Liver (tissue), 9 donors: ENCODE measurements around the gene NXPH4. TPM values are rescaled to one million over a fixed set of nuclear protein-coding genes. Genes with fewer than 3 reads are reported as not detected.

Source experiments
- DNase-seq: peaks from one replicate; pipeline ENCODE4 v3.0.0-alpha.2; 2017; ENCODE audit warnings: low spot score
- H3K27ac ChIP-seq, 2 donors: one replicate each; pipeline ENCODE4 v1.7.0; 2013; ENCODE audit warnings: inconsistent platforms in 2 of 2, low read length in 2 of 2, control low read depth in 1 of 2, low read depth in 1 of 2, mild to moderate bottlenecking in 1 of 2
- H3K27me3 ChIP-seq, 4 donors: one replicate each; pipeline versions ENCODE4 v1.6.1 to v1.7.0; 2013; ENCODE audit warnings: low read length in 3 of 4, inconsistent platforms in 1 of 4, mild to moderate bottlenecking in 1 of 4, moderate library complexity in 1 of 4; ENCODE audit not compliant: control insufficient read depth in 4 of 4, insufficient read depth in 4 of 4
- H3K36me3 ChIP-seq, 4 donors: one replicate each; pipeline versions ENCODE4 v1.6.1 to v1.7.0; 2013; ENCODE audit warnings: low read length in 3 of 4, mild to moderate bottlenecking in 3 of 4, low read depth in 1 of 4, moderate library complexity in 1 of 4; ENCODE audit not compliant: control insufficient read depth in 4 of 4, insufficient read depth in 3 of 4
- H3K4me1 ChIP-seq, 4 donors: one replicate each; pipeline versions ENCODE4 v1.6.1 to v1.7.0; 2013; ENCODE audit warnings: low read length in 3 of 4, mild to moderate bottlenecking in 3 of 4, moderate library complexity in 1 of 4; ENCODE audit not compliant: control insufficient read depth in 4 of 4, insufficient read depth in 4 of 4
- H3K4me3 ChIP-seq, 3 donors: one replicate each; pipeline versions ENCODE4 v1.6.1 to v1.7.0; 2013; ENCODE audit warnings: low read length in 3 of 3, control low read depth in 1 of 3, low read depth in 1 of 3, mild to moderate bottlenecking in 1 of 3
- H3K9ac ChIP-seq, 2 donors: one replicate each; pipeline ENCODE4 v1.7.0; 2013; ENCODE audit warnings: low read length in 2 of 2, mild to moderate bottlenecking in 2 of 2, moderate library complexity in 2 of 2, control low read depth in 1 of 2, low read depth in 1 of 2
- H3K9me3 ChIP-seq, 4 donors: one replicate each; pipeline versions ENCODE4 v1.6.1 to v1.7.0; 2013; ENCODE audit warnings: low read length in 3 of 4; ENCODE audit not compliant: control insufficient read depth in 4 of 4
- EGR1 ChIP-seq, 2 donors: IDR thresholded peaks; 2 replicates each; pipeline ENCODE4 v1.6.1; 2016 to 2018; ENCODE audit warnings: antibody characterized with exemption in 2 of 2, low read depth in 2 of 2
- FOXA1 ChIP-seq: IDR thresholded peaks from 2 replicates; pipeline ENCODE4 v1.6.1; 2016; ENCODE audit warnings: antibody characterized with exemption
- FOXA2 ChIP-seq: IDR thresholded peaks from 2 replicates; pipeline ENCODE4 v1.6.1; 2016; ENCODE audit warnings: antibody characterized with exemption
- GABPA ChIP-seq, 2 donors: IDR thresholded peaks in 1 of 2; conservative IDR thresholded peaks in 1 of 2; 2 replicates each; pipeline ENCODE4 v1.6.1; 2016; ENCODE audit warnings: antibody characterized with exemption in 2 of 2, mild to moderate bottlenecking in 1 of 2, moderate library complexity in 1 of 2
- HNF4G ChIP-seq: IDR thresholded peaks from 2 replicates; pipeline ENCODE4 v1.6.1; 2016; ENCODE audit warnings: antibody characterized with exemption
- JUND ChIP-seq, 2 donors: IDR thresholded peaks; 2 replicates each; pipeline ENCODE4 v1.6.1; 2016; ENCODE audit warnings: antibody characterized with exemption in 2 of 2
- NR2F2 ChIP-seq: IDR thresholded peaks from 2 replicates; pipeline ENCODE4 v1.6.1; 2016; ENCODE audit warnings: antibody characterized with exemption
- RAD21 ChIP-seq, 2 donors: IDR thresholded peaks; 2 replicates each; pipeline ENCODE4 v1.6.1; 2016; ENCODE audit warnings: antibody characterized with exemption in 2 of 2, mild to moderate bottlenecking in 2 of 2
- RXRA ChIP-seq, 2 donors: IDR thresholded peaks; 2 replicates each; pipeline ENCODE4 v1.6.1; 2017 to 2018; ENCODE audit warnings: antibody characterized with exemption in 2 of 2, mild to moderate bottlenecking in 1 of 2
- SP1 ChIP-seq: IDR thresholded peaks from 2 replicates; pipeline ENCODE4 v1.6.1; 2018; ENCODE audit warnings: antibody characterized with exemption, mild to moderate bottlenecking
- TAF1 ChIP-seq: conservative IDR thresholded peaks from 2 replicates; pipeline ENCODE4 v1.6.1; 2016; ENCODE audit warnings: antibody characterized with exemption, mild to moderate bottlenecking
- YY1 ChIP-seq: IDR thresholded peaks from 2 replicates; pipeline ENCODE4 v1.6.1; 2016; ENCODE audit warnings: antibody characterized with exemption, mild to moderate bottlenecking
- WGBS: extraction: QIAGEN DNeasy Blood & Tissue Kit; methylation state at CpG from one replicate; pipeline ENCODE4 v1.1.7; 2013; 5-methylcytosine and 5-hydroxymethylcytosine counted together
- polyA plus RNA-seq, 2 donors: library from polyadenylated mRNA; stranded (reverse) in 1 of 2; unstranded in 1 of 2; fragments of 200-250 nt in 1 of 2; fragments of >200 nt in 1 of 2; fragmentation: Nextera tagmentation in 1 of 2; extraction: Ambion mirVana in 1 of 2; gene quantifications; one replicate each; pipeline versions ENCODE4 v1.2.1 to v1.2.3, GENCODE V29; 2013 to 2015
- total RNA-seq, 2 donors: library from RNA; depleted of rRNA; stranded (reverse); fragments of >200 nt; gene quantifications; one replicate each; pipeline ENCODE4 v1.2.3, GENCODE V29; 2014
- TF ChIP-seq, protein P1 (sequence below): IDR thresholded peaks from 2 replicates; pipeline ENCODE4 v1.6.1; 2016; ENCODE audit warnings: antibody characterized with exemption
- TF ChIP-seq, protein P2 (sequence below): IDR thresholded peaks from 2 replicates; pipeline ENCODE4 v1.6.1; 2016; ENCODE audit warnings: antibody characterized with exemption
- TF ChIP-seq, protein P3 (sequence below): IDR thresholded peaks from 2 replicates; pipeline ENCODE4 v1.6.1; 2016; ENCODE audit warnings: antibody characterized with exemption, mild to moderate bottlenecking
- TF ChIP-seq, protein P4 (sequence below): fragments of 150-350 bp; IDR thresholded peaks from 2 replicates; pipeline ENCODE4 v1.5.1; 2017; ENCODE audit warnings: improper control_type of control experiment, low read depth, low read length; ENCODE audit not compliant: missing input control
- TF ChIP-seq, protein P5 (sequence below): IDR thresholded peaks from 2 replicates; pipeline ENCODE4 v1.6.1; 2016; ENCODE audit warnings: antibody characterized with exemption
- donor health status: healthy.
- donor health status: healthy.
- donor health status: healthy.
- donor health status: healthy.
- donor health status: healthy.

NXPH4 gene
- total and polyA plus RNA-seq, 4 donors: 0.15 TPM; not detected in 3

DNA sequence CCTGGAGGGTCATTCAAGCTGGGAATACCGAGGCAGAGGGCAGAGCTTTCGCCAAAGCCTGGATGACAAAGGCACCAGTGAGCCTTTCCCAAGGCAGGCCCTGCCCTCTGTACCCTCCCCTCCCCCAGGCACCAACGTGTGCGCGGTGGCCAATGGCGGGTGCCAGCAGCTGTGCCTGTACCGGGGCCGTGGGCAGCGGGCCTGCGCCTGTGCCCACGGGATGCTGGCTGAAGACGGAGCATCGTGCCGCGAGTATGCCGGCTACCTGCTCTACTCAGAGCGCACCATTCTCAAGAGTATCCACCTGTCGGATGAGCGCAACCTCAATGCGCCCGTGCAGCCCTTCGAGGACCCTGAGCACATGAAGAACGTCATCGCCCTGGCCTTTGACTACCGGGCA is 31.2 kb upstream of the NXPH4 start (continued):
- TF ChIP-seq FOXA1: no peak

DNA sequence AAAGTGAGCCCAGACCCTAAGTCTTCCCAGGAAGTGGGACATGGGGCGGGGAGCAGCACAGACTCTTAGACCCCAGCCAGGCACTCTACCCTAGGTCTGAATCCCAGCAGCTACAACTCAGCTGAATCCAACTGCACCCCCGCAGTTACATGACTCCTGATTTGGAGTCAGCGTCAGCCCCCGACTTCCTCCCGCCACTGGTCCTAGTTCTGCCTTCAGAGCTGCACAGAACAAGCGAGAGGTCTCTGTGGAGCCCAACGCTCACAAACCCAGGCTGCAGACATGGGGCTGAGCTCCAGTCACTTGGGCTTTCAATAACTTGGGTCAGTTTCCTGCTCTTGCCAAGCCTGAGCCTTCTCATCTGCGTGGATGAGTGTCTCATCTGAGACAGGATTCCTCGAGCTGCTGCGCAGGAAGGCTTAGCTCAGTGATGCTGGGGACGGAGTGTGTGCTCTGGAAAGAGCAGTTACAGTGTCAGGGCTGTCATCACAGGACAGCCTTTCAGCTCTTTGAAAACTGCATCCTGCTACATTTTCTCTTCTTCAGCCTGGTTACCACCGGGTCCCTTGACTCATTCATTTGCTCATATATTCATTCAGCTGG is 30.6 kb upstream of the NXPH4 start:
- Histone ChIP-seq H3K27me3 (no peaks in the 10 kb centered on the region), H3K27ac (no peak overlapping the region), H3K9me3 (no peaks in the 10 kb centered on the region), H3K9ac (no peak overlapping the region), H3K4me3 (no peak overlapping the region), H3K36me3 (peaks cover 20 to 89% (median 70%) of the 10 kb centered on the region in 4 donors), H3K4me1 (no peaks in the 10 kb centered on the region)
- TF ChIP-seq, protein P1, sequence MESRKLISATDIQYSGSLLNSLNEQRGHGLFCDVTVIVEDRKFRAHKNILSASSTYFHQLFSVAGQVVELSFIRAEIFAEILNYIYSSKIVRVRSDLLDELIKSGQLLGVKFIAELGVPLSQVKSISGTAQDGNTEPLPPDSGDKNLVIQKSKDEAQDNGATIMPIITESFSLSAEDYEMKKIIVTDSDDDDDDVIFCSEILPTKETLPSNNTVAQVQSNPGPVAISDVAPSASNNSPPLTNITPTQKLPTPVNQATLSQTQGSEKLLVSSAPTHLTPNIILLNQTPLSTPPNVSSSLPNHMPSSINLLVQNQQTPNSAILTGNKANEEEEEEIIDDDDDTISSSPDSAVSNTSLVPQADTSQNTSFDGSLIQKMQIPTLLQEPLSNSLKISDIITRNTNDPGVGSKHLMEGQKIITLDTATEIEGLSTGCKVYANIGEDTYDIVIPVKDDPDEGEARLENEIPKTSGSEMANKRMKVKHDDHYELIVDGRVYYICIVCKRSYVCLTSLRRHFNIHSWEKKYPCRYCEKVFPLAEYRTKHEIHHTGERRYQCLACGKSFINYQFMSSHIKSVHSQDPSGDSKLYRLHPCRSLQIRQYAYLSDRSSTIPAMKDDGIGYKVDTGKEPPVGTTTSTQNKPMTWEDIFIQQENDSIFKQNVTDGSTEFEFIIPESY: no peak
- TF ChIP-seq FOXA2 (no peak), RAD21 (IDR thresholded peaks at IDR 0.05) (no peak), JUND (IDR thresholded peaks at IDR 0.05) (no peak), YY1 (no peak), SP1 (no peak), HNF4G (no peak), TAF1 (no peak), NR2F2 (no peak), EGR1 (IDR thresholded peaks at IDR 0.05; ENCODE audit: low read depth in 2 of 2) (no peak), RXRA (IDR thresholded peaks at IDR 0.05) (no peak), GABPA (IDR thresholded peaks at IDR 0.05 in 1 of 2, conservative IDR thresholded peaks at IDR 0.05 in 1 of 2) (no peak)
- TF ChIP-seq, protein P2, sequence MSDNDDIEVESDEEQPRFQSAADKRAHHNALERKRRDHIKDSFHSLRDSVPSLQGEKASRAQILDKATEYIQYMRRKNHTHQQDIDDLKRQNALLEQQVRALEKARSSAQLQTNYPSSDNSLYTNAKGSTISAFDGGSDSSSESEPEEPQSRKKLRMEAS: no peak
- TF ChIP-seq, protein P3, sequence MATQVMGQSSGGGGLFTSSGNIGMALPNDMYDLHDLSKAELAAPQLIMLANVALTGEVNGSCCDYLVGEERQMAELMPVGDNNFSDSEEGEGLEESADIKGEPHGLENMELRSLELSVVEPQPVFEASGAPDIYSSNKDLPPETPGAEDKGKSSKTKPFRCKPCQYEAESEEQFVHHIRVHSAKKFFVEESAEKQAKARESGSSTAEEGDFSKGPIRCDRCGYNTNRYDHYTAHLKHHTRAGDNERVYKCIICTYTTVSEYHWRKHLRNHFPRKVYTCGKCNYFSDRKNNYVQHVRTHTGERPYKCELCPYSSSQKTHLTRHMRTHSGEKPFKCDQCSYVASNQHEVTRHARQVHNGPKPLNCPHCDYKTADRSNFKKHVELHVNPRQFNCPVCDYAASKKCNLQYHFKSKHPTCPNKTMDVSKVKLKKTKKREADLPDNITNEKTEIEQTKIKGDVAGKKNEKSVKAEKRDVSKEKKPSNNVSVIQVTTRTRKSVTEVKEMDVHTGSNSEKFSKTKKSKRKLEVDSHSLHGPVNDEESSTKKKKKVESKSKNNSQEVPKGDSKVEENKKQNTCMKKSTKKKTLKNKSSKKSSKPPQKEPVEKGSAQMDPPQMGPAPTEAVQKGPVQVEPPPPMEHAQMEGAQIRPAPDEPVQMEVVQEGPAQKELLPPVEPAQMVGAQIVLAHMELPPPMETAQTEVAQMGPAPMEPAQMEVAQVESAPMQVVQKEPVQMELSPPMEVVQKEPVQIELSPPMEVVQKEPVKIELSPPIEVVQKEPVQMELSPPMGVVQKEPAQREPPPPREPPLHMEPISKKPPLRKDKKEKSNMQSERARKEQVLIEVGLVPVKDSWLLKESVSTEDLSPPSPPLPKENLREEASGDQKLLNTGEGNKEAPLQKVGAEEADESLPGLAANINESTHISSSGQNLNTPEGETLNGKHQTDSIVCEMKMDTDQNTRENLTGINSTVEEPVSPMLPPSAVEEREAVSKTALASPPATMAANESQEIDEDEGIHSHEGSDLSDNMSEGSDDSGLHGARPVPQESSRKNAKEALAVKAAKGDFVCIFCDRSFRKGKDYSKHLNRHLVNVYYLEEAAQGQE: no peak
- TF ChIP-seq, protein P4, sequence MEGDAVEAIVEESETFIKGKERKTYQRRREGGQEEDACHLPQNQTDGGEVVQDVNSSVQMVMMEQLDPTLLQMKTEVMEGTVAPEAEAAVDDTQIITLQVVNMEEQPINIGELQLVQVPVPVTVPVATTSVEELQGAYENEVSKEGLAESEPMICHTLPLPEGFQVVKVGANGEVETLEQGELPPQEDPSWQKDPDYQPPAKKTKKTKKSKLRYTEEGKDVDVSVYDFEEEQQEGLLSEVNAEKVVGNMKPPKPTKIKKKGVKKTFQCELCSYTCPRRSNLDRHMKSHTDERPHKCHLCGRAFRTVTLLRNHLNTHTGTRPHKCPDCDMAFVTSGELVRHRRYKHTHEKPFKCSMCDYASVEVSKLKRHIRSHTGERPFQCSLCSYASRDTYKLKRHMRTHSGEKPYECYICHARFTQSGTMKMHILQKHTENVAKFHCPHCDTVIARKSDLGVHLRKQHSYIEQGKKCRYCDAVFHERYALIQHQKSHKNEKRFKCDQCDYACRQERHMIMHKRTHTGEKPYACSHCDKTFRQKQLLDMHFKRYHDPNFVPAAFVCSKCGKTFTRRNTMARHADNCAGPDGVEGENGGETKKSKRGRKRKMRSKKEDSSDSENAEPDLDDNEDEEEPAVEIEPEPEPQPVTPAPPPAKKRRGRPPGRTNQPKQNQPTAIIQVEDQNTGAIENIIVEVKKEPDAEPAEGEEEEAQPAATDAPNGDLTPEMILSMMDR: no peak
- TF ChIP-seq, protein P5, sequence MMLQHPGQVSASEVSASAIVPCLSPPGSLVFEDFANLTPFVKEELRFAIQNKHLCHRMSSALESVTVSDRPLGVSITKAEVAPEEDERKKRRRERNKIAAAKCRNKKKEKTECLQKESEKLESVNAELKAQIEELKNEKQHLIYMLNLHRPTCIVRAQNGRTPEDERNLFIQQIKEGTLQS: no peak
- no peak for DNase-seq
- 93% methylated on average over 12 of the region's 12 CpGs for WGBS
